Fibroblast of skin of left quadriceps (primary cell): ENCODE results near the gene ABCF3.
"Not testable (repeated sequence)": the region's sequence is repeated elsewhere in the genome, so short reads cannot be mapped to it uniquely, and the experiment has no call there.

Experiments used
- DNase-seq, 2 experiments: peaks; one replicate each; pipeline ENCODE4 v3.0.0-alpha.2; 2013; ENCODE audit warnings: low read depth in 2 of 2

Gene ABCF3

GRCh38 chr3:184186184-184186901 is at the start of gene ABCF3:
Gene ABCF3, plus strand, starts transcription at chr3:184186199. Its CDS starts 9 bp downstream, at chr3:184186208.
- DNase-seq, result no peak

GRCh38 chr3:184140436-184140835 is 45.6 kb upstream of the ABCF3 start:
- DNase-seq, result no peak

- DNase-seq, result no peak
Observed at GRCh38 chr3:184142199-184142598, 43.8 kb upstream of the ABCF3 start.

GRCh38 chr3:184143327-184143726 is 42.7 kb upstream of the ABCF3 start:
- no peak for DNase-seq

GRCh38 chr3:184144505-184144904 is 41.5 kb upstream of the ABCF3 start:
- no peak for DNase-seq

GRCh38 chr3:184145111-184145524 is 40.9 kb upstream of the ABCF3 start:
- no peak for DNase-seq

GRCh38 chr3:184145751-184146270 is 40.2 kb upstream of the ABCF3 start:
- no peak for DNase-seq

- no peak for DNase-seq
Observed at GRCh38 chr3:184148076-184148475, 37.9 kb upstream of the ABCF3 start.

- no peak for DNase-seq
Observed at GRCh38 chr3:184149123-184149522, 36.9 kb upstream of the ABCF3 start.

- DNase-seq, result not testable (repeated sequence)
Observed at GRCh38 chr3:184149770-184150169, 36.2 kb upstream of the ABCF3 start.

- no peak for DNase-seq
Observed at GRCh38 chr3:184154885-184155643, 30.9 kb upstream of the ABCF3 start, which contains the start of gene DVL3. Gene DVL3, plus strand, starts transcription at chr3:184155377. Its CDS starts 259 bp downstream, at chr3:184155636.

GRCh38 chr3:184155644-184156521 is 30.1 kb upstream of the ABCF3 start:
- no peak for DNase-seq

- no peak for DNase-seq
Observed at GRCh38 chr3:184156522-184156955, 29.5 kb upstream of the ABCF3 start.

- DNase-seq, result no peak
Observed at GRCh38 chr3:184157206-184157605, 28.8 kb upstream of the ABCF3 start.

GRCh38 chr3:184158404-184158803 is 27.6 kb upstream of the ABCF3 start:
- DNase-seq, result no peak

- no peak for DNase-seq
Observed at GRCh38 chr3:184160456-184160855, 25.5 kb upstream of the ABCF3 start.

- DNase-seq, result not testable (repeated sequence)
Observed at GRCh38 chr3:184162571-184163070, 23.4 kb upstream of the ABCF3 start.

GRCh38 chr3:184164648-184165330 is 21.2 kb upstream of the ABCF3 start:
- DNase-seq, result no peak

- no peak for DNase-seq
Observed at GRCh38 chr3:184165543-184165942, 20.5 kb upstream of the ABCF3 start.

GRCh38 chr3:184166671-184167070 is 19.3 kb upstream of the ABCF3 start:
- no peak for DNase-seq

- DNase-seq, result no peak
Observed at GRCh38 chr3:184167786-184168185, 18.2 kb upstream of the ABCF3 start.
